Mesenteric fat pad (tissue), 1 donor: ENCODE data around the gene RASA3. TPM values are rescaled to one million over a fixed set of nuclear protein-coding genes. Genes with fewer than 3 reads are reported as not detected.

Source experiments
- DNase-seq: peaks from one replicate; pipeline ENCODE4 v3.0.0-alpha.2; 2020; ENCODE audit warnings: low spot score
- total RNA-seq: library from RNA; stranded (reverse); fragmentation: NEBNext Ultra II Directional; extraction: Animal tissue kit (Norgen Biotek cat#: 25700); gene quantifications from one replicate; pipeline ENCODE4 v1.2.1, GENCODE V29; 2021
- donor health status: DM: yes; HTN: yes; CAD: no.

Gene RASA3
- total RNA-seq, 1 donor from 2014 or later = 102 TPM

DNA sequence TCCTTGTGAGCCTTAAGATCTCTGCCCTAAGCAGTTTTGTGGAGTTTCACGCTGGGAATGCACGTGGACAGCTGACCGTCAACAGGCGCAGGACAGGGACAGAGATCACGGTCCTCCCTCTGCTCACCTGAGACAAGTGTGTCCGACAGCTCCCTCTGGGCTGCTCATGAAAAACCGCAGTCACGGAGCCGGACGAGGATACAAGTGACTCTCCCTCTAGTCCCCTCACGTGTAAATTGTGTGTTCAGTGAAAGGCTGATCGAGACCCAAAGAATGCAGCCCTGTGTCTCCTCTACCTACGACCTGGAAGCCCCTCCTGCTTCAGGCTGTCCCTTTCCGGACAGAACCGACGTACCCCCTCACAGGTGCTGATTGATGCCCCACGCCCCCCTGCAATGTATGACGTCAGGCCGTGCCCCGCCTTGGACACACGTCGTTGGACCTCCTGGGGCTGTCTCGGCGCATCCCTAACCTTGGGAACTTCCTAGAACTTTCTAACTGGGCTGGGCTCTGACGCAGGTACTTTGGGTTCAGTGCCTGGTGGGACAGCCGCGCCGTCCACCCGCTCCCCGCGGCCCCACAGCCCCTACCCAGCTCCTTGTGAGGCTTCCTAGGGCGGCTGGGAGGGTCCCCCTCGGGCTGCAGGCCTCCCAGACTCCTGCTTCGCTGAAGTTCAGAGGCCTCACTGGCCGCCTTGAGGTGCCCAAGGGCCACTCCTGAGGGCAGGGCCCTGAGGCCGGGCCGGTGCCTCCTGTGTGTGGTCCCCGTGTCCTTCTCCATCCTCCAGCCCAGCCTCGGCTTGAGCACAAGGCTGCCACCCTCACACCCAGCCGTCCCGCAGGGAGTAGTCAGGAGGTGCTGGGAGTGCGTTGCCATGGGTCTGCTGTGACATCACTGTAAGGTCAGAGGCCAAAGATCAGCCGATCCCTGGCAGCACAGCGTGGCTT lies 158.9 kb downstream of the RASA3 start, which contains the start of gene C13orf46:
Gene C13orf46 (minus strand): TSS at position 859 of the 947 bp plus-strand sequence. CDS start 79 bp downstream, at position 780.
- no peak for DNase-seq

DNA sequence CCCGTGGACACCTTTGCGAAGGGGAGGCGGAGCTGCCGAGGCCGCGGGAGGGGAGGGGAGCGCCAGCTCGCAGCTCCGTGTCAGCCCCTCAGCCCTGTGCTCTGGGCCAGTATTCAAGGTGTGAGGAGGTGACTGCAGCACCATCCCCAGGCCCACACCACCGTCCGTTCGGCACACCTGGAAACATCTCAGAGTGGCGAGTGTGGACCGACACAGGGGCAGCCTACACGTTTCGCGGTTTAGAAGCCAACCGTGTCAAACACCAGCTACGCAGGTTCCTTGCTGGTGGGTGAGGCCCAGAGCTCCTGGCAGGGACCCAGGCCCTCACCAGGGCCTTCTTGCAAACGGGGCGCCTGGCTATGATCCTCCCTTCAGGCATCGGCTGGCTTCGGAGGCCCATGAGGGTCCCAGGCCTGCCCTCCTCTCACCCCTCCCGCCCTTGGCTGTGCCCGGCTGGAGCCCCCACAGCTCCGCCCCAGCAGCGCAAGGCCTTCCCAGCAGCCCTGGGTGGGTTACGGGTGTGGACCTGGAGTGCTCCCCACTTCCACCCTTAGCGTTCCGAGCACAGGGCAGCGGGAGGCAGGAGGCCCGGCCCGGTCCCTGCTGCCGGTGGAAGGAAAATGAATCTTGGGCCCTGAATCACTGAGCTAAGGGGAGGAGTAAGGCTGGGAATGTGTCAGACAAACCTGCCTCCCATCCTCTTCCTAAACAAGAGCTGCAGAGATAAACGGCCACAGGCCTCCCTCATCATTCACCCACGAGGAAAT lies 159.8 kb downstream of the RASA3 start:
- DNase-seq = no peak

DNA sequence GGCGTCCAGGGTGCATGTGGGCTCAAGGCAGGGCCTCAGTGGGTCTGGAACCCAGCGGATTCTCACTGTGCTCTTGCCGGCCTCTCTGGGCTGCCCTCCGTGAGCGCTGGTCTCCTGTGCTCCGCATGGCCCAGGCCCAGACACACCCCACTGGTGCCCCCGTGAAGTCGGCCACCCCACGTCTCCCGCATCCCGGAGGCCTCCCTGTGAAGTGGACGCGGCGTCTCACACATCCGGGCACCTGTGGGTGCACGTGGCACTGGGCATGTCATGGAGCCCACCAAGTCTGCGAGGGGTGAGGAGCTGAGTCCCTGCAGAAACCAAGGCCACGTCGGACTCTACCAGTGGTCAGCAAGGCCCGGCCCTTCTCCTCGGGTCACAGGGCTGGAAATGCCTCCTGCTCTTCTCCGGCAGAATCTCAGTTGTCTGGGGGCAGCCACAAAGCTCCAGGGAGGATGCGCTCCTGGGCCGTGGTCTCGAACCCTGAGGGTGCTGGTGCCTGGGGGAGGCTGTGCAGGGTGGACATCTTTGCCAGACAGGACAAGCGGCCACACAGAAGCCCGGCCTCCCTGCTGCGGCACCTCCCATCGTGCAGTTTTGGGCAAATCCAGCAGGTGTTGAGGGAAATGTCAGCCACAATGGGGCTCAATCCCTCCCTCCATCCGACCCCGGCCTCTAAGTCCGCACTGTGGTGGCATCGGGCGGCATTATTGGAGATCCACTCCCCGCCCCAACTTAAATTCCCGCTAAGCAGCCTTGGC lies 160.8 kb downstream of the RASA3 start:
- DNase-seq = no peak

DNA sequence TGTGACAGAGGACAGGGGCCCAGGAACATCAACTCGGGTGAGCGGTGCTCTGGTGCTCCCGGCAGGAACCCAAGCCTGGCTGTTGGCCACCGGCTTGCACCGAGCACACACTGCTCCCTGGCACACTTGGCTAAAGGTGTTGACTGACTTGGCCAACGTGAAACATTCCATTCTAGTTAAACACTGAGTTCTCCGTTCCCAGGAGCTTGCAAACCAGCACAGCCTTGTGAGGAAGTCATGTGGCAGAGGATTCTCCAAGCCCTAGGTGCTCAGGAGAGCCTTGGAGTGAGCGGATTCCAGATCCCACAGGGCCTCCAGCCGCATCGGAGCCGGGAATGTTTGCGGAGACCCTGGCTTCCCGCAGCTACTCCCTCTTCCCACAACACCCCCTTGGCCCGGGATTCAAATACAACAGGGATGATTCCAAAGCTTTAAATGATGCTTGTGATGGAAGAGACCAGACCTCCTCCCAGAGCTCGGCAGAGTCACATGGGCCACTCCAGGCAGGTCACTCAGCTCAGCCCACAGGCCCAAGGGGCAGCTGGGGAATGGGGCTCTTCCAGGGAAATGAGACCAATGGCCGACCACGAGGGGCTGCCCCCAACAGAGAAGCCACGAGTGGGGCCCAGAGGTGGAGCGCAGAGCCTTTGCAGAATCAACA lies 161.5 kb downstream of the RASA3 start:
- no peak for DNase-seq

DNA sequence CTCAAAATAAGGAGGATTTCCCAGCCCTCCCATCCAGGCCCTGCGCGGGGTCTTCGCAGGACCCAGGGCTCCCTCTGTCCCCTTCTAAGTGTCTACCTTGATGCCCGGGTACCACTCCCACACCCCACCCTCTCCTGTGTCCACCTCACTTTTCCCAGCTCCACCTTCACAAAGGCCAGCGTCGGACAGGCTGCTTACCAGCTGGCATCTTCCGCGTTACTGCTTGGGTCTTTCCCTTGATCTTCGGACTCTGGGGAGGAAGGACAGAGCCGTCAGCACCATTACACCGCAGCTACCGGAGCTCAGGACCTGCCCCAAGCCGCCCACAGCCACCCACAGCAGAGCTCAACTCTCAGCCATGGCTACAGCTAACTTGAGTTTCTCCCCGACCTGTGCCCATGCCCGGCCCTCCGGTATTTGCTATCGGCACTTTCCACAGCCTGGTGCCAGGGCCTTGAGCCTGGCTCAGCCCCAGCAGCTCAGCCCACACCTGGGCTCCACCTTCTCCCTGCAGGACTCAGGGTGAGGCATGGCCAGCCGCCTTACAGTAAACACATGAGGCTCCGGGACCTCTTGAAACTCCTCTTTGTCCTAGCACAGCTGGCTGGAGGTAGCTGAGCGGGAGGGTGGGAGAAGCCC lies 162.3 kb downstream of the RASA3 start:
- no peak for DNase-seq

DNA sequence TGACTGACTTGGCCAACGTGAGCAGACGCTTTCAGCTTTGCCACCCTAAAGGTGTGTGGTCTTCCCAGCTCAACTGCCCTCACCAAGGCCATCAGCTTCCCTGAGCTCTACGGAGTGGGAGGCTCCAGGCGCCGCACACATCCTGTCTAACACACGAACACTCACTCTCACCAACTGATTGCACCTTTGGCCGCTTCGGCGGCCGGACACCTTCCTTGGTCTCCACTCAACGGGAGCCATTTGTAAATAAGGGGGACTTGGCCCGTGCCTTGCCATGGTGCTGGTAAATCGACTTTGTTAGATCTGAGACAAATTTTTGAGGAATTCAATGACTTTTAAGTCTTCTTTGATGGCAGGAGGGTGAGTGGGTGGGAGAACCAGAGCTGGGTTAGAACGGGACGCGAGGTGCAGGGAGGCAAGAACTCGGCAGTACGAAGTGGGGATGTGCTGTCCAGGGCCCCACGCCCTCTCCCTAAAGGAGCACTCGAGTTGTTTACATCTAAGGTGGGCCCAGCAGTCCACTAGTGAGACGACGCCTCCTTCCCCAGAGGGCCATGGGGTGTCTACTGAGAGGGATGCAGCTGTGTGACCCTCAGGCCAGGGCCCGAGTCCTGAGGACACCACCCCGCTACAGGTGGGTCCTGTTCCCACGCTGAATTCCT lies 163.0 kb downstream of the RASA3 start:
- no peak for DNase-seq

DNA sequence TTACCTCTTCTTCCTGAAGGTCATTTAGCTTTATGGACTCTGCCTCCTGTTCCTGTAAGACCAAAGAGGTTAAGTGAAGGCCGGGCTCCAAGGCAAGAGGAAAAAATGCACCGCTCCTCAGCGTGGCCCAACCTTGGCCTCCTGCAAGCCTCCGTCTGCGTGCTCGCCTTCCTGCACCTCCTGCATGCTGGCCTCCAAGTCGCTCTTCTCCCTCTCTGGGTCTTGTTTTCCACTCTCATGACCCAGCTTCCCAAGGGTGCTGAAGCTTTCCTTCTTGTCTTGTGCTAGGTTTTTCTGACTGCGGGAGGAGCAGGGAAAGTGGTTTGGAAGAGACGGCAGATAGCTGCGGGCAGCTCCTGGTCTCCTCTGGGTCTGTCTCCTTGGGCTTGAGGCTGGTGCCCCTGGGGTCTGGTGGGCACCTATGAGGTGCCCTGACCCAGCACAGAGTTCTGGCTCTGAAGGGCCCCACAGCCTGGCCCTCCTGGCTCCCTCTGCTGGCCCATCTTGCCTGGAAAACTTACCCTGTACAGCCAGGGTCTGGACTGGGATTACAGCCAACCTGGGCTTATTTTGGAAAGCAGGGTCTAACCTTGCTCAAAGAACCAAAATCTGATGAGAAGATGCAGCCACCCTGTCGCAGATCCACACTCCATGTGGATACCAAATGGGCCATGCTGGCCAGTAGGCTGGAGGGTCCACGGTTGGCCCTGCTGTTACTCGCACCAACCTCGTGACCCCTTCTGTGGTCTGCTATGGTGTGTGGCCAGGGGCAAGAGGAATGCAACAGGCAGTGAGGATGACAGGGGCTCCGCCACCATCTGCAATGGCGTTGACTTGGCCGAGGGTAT lies 163.7 kb downstream of the RASA3 start:
- no peak for DNase-seq

DNA sequence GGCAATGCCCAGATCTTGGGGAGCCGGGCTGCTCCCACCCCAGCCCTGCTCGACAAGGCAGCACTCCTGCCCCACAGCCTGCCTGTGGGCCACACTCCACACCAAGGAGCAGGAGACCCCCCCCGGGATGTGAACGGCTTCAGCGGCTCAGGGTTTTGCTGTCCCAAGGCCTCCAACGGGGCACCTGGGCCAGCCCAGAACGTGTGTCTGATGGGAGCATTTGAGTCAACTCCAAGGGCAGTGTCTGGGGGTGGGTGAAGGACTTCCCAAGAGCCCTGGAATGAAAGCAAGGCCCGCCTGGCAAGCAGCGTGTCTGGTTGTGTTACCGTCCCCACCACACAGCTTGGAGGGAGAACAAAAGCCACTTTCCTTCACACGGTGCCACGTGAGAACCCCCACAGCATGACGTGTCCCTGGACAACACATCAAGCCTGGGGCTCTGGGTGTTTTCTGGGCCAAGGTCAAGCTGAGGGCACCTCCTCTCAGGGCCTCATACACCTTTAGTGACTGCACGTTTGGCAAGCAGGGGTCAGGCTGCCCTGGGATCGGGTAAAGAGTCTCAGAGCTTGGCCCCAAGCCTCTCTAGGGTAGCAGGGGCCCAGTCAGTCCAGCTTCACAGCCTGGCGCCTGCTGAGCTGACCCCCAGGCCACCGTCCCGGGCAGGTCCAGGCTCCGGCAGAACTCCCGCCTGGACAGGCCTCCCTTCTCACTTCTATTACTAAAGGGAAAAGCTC lies 164.5 kb downstream of the RASA3 start:
- no peak for DNase-seq

DNA sequence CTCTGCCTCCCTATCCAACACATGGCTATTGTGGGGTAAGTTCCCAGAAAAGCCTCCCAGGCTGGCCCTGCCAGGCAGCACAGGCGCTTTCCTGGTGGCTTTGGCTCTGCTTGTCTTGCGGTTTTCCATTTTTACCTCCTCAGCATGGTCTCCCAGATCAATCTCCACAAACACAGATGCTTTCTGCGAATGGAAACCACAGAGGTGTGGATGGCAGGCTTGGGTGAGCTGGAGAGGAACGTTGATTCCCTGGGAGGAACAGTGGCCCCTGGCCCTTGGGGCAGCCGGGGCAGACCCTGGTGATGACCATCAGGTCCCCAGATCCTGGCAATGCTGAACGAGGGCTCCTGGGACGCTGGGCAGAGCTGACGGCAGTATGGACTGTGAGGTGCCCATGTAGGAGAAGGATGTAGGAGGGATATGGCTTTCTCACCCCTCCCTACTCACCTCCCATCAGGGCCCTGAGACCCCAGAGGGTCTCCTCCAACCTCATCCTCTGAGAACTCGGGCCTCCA lies 165.2 kb downstream of the RASA3 start:
- no peak for DNase-seq

DNA sequence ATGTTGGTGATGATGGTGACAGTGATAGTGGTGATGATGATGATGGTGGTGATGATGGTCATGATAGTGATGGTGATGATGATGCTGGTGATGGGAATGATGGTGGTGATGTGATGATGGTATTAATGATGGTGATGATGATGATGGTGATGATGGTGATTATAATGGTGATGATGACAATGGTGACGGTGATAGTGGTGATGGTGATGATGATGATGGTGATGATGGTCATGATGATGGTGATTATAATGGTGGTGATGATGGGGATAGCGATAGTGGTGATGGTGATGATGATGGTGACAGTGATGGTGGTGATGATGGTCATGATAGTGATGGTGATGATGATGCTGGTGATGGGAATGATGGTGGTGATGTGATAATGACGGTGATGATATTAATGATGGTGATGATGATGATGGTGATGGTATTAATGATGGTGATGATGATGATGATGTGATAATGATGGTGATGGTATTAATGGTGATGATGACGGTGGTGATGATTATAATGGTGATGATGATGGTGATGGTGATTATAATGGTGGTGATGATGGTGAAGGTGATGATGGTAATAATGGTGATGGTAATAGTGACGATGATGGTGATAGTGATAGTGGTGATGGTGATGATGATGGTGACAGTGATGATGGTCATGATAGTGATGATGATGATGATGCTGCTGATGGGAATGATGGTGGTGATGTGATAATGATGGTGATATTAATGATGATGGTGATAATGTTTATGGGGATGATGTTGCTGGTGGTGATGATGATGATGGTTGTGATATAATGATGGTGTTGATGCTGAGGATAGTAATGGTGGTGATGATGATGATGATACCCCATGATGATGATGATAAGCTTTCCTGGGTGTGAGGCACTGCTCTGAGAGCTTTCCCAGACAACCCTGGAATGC lies 166.2 kb downstream of the RASA3 start:
- DNase-seq = no peak

DNA sequence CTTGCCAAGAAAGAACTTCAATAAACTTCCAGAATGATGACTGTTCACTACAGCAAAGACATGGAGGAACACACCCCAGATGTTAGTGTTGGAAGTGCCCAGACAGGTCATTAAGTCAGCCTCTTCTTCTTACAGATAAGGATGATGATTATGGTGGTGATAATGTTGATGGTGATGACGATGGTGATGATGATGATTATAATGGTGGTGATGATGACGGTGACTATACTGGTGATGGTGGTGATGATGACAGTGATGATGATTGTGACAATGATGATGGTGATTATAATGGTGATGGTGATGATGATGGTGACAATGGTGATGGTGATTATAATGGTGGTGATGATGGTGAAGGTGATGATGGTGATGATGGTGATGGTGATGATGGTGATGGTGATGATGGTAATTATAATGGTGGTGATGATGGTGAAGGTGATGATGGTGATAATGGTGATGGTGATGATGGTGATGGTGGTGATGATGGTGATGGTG lies 167.0 kb downstream of the RASA3 start:
- no peak for DNase-seq

DNA sequence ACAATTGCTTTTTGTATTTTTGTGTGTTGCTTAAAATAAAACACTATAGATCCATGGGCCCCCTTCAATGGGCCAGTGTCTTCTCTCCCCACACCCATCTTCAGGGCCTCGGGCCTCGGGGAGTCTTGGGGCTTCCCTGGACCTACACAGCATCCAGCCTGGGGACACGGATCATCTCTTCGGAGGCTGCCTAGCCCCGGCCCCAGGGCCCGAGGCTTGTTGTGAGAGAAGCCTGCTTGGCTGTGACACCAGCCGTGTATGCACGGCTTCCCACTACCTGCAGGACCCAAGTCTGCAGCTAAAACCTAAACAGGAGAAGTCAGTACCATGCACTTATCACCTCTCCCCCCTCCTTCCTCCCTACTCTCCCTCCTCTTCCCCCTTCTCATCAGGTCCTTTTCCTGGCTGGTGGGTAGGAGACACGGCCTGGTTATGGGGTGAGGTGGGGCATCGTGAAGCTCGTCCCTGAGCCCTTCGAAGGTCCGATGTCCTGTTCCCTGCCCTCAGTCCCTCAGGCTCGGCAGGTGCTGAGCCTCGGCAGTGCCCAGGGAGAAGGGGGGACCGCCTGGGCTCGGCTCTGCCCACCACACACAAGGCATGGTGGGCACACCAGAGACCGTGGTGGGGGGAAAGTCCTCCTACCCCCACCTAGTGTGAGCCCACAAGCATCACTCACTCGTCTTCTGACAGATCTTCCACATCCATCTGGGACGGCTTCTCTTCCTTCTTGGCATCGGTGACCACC lies 168.0 kb downstream of the RASA3 start:
- no peak for DNase-seq

DNA sequence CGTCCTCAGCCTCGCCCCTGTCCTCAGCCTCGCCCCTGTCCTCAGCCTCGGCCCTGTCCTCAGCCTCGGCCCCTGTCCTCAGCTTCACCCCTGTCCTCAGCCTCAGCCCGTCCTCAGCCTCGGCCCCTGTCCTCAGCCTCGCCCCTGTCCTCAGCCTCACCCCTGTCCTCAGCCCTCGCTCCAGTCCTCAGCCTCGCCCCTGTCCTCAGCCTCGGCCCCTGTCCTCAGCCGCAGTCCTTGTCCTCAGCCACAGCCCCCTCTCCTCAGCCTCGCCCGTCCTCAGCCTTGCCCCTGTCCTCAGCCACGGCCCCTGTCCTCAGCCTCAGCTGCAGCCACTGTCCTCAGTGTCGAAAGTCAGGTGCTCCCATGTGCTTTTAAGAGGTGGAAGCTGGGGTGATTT lies 169.0 kb downstream of the RASA3 start:
- DNase-seq = no peak

DNA sequence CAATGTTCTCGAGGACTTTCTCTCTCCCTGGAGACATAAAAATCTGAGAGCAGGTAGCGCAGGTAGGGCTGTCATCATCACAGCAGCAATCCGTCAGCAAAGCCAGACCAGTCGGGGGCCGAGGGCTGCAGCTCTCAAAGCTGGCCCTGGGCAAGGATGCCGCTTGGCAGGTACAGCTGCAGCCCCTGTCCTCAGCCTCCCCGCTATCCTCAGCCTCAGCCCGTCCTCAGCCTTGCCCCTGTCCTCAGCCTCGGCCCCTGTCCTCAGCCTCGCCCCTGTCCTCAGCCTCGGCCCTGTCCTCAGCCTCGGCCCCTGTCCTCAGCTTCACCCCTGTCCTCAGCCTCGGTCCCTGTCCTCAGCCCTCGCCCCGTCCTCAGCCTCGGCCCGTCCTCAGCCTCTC lies 169.4 kb downstream of the RASA3 start:
- DNase-seq = no peak

DNA sequence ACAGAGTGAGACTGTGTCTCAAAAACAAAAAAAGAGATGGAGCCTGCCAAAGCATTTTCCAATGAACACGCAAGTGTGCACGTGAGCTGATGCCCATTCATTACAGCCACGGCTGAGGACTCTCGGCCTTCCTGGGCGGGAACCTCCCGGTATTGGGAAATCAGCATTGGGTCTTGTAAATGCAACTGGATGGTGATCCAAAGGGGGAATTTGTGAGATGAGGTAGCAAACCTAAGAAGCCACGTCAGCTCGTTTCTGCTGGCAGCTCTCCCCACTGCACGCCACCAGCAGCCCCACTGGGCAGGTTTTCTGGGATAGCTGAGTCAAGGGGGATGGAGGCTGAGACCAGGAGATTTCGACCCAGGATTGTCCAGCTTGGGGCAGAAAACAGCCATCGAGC lies 170.0 kb downstream of the RASA3 start:
- no peak for DNase-seq
